Measurements from ENCODE around the gene NBEAL2. TPM values are rescaled to one million over a fixed set of nuclear protein-coding genes. Genes with fewer than 3 reads are reported as not detected.

The NBEAL2 gene, protein sequence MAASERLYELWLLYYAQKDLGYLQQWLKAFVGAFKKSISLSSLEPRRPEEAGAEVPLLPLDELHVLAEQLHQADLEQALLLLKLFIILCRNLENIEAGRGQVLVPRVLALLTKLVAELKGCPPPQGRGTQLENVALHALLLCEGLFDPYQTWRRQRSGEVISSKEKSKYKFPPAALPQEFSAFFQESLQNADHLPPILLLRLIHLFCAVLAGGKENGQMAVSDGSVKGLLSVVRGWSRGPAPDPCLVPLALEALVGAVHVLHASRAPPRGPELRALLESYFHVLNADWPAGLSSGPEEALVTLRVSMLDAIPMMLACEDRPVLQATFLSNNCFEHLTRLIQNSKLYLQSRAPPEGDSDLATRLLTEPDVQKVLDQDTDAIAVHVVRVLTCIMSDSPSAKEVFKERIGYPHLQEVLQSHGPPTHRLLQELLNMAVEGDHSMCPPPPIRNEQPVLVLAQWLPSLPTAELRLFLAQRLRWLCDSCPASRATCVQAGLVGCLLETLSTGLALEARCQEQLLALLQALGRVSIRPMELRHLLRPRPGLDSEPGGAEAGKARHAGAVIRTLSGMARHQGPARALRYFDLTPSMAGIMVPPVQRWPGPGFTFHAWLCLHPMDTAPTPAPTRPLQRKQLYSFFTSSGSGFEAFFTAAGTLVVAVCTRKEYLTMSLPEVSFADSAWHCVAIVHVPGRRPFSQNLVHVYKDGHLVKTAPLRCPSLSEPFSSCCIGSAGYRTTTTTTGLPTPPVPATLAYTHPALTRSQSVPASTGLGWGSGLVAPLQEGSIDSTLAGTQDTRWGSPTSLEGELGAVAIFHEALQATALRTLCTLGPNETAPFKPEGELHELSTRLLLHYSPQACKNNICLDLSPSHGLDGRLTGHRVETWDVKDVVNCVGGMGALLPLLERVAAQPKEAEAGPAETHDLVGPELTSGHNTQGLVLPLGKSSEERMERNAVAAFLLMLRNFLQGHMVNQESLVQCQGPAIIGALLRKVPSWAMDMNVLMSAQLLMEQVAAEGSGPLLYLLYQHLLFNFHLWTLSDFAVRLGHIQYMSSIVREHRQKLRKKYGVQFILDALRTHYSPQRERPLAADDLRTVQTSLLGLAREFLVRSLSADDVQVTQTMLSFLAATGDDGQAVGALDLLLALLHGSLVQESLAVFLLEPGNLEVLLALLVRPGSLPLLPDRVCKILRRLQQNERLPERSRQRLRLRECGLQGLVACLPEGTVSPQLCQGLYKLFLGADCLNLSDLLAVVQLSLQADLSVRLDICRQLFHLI (N-terminal part only)
- polyA plus RNA-seq (ENCODE audit: insufficient read depth in 1 of 5, insufficient read length in 5 of 5, low replicate concordance in 1 of 5), result 10 to 100 TPM; 45.8 to 97.3 (median 67.9) TPM
- long read RNA-seq, donor 1, partial matches to known transcripts, result 0 of 1 reads
- long read RNA-seq, donor 1, other reads (novel, unspliced or antisense), result 0 of 1 reads
- long read RNA-seq, donor 2, result 0 reads
- long read RNA-seq, donor 3, partial matches to known transcripts, result 5 of 5 reads
- long read RNA-seq, donor 3, other reads (novel, unspliced or antisense), result 0 of 5 reads
- long read RNA-seq, donor 4, result 0 reads
- long read RNA-seq, donor 5, partial matches to known transcripts, result 6 of 6 reads
- long read RNA-seq, donor 5, other reads (novel, unspliced or antisense), result 0 of 6 reads
- long read RNA-seq, donor 6, partial matches to known transcripts, result 5 of 5 reads
- long read RNA-seq, donor 6, other reads (novel, unspliced or antisense), result 0 of 5 reads
- long read RNA-seq, donor 7, partial matches to known transcripts, result 0 of 1 reads
- long read RNA-seq, donor 7, other reads (novel, unspliced or antisense), result 0 of 1 reads
- long read RNA-seq, donor 8, result 0 reads

DNA sequence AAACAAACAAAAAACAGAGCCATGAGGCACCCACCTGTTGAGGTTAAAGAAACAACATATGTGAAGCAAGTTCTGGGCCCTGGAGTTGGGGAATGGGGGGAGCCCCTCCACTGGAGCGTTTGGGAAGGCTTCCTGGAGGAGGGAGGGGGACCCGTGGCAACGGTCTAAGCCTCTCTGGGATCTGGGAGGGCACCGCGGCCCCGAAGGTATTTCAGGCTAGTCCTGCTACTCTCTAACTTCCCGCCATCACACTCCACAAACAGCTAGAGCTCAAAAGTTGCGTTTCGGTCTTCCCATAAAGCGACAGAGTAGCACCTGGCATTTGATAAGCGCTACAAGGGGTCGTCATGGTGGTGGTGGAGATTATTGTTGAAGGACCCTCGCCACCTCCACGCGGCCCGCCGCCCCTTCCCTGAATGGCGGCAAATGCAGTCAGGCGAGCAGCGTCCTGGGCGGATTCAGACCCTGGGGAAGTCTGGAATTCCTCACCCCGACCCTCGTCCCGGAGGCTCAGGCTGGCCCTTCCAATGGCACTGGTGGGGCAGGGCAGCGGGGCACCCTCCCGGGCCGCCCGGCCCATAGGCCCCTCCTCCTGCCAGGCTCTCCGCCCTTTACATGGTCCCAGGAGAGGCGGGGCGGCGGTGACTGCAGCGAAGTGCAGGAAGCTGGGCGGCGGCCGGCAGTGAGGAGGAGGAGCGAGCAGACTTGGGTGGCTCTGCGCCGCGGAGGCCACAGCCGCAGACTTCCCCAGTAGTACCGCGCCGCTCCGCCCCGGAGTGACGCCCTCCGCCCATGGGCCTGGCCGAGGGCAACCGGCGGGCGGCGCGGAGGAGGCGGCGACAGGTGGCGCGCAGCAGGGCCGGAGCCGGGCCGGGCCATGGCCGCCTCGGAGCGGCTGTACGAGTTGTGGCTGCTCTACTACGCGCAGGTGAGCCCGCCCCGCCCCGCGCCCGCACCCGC is at the start of gene NBEAL2:
NBEAL2 (plus strand) TSS at position 682 of the 960 bp plus-strand sequence; CDS start at position 878, 196 bp downstream.
- DNase-seq, result peak; percentile 84 to 87

DNA sequence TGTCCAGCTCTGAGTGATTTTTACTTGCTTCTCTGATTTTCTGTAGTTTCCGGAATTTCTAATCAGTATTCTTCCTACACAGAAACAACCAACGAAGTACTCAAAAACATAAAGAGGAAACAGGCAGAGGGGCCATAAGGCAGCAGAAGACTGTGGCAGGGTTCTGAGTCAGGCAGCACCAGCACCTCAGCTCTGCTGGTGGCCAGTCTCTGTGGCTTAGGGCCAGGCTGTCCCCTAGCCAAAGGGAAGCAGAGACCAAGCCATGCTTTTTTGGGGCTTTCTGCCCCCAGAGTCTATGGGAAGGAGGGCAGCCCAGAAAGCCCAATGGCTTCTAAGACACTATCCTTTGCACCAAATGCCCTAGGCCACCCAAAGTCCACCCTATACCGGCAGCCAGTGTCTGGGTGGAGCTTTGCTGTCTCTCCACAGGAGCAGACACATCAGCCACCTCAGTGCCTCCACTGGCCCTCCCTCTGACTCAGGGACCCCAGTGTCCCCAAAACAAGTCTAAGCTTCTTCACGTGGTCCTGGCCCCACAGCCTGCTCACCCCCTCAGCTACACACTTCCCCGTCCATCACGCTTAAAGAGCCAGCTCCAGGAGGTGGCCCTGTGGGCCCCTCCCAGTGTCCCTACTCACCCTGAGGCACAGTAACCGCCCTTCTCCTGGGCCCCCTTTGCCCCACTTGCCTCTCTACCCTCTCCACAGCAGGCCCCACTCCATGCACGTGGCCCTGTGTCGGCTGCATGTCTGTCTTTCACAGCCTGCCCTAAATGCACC is 49.1 kb upstream of the NBEAL2 start:
- no peak for DNase-seq

DNA sequence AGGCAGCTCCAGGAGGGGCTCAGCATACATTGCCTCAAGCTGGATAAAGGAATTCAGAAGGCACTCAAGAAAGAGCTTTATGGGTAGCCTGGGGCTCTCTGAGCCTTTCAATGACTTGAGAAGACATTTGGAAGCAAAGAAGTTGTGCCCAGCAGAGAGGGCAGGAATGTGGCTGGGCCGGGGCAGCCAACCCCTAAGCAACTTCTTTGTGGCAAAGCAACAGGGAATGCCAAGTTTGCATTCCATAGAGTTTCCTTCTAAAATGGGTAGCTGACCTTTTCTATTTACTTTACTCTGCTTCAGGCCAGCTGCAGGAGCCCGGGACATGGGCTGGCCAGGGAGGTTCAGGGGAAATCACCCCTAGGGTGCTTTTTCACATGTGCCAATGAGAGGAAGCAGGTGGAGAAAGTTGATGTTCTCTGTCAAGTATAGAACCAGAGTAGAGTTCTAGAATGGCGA is 48.5 kb upstream of the NBEAL2 start:
- peak in 1 of 2 donors; percentile 29 for DNase-seq

DNA sequence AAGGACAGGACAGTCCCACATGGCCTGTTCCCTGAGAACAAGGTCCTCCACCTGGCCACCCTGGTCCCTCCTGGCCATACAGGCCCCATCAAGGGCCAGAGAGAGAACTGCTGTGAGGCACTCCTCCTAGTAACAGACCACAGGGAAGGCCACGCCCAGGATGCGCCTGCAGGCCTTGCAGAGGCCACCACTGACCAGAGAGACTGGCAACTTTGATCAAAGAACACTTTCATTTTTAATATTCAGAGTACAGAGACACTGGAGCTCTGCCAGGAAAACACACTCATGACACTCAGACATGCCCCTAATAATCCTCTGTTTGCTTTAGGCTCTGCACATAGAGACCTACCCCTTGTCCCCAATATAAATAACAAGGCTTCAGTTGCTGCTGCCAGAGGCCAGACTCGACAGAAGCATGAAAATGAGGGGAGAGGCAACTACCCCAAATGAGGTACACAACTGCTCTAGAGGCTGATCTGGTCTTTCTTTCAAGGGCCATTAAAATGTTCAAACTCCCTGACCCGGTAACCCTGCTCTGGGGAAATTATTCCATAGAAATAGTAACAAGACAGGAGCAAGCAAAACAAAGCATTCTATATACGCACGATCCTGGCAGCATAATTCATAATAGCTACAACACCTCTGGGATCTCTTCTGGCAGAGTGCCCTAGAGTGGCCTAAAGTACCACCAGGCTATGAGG is 47.7 kb upstream of the NBEAL2 start:
- DNase-seq, result peak in 1 of 2 donors; percentile 35

DNA sequence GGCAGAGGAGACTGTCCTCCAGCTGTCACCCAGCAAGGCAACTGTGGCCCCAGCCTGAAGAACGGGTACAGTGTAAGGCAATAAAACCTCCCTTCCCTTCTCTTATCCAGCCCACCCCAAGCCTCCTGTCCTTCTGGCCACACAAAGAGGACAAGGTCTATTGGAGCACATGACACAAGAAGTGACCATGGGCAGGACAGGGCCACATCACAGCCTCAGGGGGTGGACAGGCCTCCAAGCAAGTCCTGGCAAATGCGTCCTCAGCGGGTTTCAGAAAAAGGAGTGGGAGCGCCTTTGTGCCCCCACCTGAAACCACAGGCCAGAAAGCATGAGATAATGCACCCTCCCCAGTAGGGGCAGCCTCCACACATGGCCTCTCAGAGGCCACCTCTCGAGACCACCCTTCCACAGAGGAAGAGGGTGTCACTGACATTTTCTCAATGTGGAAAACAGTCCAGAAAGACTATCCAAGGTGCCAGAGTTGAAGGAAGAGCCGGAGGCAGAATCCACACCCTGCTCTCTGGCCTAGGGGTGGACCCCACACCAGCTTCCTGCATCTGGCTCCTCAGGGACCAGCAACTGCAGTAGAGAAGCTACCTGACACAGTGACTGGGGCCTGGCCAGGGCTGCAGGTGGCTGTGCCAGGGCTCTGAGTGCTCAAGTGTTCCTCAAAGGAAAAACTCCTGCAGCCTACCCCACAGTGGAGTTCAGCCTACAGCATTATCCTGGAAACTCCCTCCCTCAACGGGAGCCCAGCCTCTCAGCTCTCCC is 46.8 kb upstream of the NBEAL2 start:
- no peak for DNase-seq

DNA sequence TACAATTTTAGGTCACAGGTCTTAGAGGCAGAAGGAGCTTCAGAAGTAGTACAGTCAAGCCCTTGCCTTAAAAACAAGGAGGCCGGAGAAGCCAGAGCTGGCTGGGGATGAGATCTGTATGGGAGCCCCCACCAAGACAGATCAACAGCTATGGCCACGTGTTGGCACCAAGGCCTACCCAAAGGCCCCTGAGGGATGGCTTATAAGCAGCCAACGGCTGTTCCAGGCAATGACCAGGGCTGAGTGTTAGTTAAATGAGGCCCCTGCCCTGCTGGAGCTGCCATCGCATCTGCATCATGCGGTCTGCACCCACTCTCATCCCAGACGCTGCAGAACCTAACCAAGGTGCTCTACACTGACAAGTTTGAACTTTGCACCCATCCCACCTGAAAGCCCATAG is 46.2 kb upstream of the NBEAL2 start:
- no peak for DNase-seq

DNA sequence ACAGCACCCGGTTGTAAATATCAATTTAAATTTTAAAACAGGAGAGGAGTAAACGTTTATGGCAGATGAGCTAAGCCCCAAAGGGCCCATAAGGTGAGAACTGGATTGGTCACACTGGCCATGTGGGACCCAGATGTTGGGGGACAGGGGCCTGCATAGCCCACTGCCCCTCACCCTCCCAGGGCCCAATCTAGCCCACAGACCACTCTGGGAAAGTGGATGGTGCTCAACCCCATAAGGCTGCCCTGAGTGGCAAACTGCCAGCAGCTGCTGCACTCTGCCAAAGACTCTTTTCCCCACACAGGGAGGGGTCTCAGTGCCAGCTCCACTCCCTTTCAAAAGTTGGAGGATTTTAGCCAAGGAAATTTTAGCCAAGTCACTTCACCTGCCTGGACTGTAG is 45.4 kb upstream of the NBEAL2 start:
- no peak for DNase-seq

DNA sequence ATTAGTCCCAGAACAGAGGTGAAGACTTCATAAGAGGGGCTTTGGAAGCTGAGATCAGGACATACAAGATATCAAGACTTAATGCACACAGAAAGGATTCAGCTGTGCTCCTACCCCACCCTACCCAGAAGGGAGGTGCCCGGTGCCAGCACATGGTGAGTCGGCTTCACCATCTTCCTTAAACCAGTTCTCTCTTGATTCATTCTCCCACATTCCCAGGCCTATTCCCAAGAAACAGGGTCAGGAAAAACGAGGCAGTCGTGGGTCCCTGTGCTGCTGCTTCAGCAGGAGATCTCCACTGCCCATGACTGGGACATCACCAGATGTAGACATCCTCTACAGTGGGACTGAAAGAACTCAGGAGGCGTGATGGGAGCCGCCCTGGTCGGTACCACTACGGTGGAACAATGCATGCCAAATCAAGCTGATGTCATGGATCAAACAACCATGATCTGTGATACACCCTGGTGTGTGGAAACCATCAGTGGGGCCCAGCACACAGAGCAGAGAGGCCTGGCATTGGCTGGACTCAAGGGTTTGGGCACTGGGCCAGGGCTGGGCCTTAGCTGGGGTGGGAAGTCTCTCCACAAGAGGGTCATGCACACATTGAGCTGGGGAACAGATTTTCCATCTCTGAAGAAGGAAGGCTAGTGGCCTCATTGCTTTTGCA is 44.8 kb upstream of the NBEAL2 start:
- DNase-seq, result peak in 1 of 2 donors; percentile 37

DNA sequence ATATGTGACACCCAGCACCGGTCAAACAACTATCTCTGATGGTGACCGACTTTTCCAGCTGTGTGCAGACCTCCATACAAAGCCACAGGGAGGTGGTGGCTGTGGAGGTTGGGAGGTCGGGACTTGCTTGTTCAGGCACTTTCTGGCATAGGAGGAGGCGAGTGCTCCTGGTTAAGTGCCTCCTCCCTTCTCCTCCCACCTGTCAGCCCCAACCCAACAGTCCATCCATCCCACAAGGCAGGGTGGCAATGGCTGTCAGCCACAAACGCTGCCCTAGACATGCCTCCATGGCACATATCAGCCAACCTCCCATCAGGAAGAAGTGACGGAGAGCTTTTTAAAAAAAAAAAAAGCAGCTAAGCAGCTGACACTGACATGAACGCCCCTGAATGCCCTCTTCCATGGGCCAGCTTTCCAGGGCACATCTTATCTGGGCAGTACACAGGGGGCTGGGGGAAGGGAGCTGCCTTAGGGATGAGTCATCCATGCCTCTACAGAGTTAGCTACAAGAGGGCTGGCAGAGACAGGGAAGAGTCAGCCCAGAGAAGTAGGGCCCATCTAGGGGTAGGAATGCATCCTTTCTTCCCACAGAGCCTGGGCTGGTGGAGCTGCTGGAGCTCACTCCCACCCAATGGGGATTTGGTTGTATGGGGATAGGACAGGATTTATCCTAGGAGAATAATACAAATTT is 44.2 kb upstream of the NBEAL2 start:
- peak in 1 of 2 donors; percentile 48 for DNase-seq

DNA sequence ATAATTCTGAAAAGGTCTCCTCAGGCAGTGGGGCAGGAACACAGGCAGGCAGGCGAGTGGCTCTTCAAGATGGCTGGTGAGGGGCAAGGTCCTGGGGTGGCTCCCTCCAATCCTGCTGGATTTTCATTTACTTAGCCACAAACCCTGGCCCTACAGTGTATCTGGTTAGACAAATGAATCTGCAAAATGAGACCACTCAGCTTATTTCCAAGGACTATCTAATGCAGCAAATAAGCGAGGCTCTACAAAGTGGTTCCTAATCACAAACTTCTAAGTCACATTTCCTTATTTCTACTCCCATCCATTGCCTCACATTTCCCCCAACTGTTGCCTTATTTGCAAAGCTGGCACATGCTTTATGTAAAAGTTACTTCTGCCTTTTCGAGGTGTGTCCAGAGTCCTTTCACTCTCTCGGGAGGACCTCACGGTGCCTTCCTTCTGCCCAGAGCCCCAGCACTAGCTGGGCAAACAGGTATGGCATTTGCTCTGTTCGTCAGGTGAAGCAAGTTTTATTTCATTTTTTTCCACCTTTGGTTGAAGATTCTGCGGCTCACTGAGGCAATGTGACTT is 43.4 kb upstream of the NBEAL2 start:
- DNase-seq, result no peak

DNA sequence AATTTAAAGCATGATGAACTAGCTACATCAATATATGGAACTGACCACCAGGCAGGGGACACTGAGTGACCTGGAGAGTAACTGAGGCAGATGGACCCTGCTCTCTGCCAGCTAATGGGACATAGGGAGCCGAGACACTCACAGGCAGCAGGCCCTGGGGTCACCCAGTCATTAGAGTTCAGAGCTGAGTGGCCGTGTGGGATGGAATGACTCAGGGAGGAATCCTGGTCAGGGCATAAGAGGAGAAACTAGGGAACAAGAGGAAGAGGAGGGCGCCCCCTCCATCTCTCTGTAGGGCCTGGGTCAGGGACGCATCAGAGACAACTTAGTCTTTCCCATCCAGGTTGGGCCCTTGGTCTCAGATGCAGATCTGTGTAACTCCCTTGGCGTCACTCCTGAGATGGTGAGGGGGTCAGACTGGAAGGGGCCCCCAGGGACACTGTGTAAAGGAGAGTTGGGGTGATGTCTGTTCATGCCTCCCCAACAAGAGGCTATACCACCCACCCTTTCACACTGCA is 42.7 kb upstream of the NBEAL2 start:
- DNase-seq, result no peak

DNA sequence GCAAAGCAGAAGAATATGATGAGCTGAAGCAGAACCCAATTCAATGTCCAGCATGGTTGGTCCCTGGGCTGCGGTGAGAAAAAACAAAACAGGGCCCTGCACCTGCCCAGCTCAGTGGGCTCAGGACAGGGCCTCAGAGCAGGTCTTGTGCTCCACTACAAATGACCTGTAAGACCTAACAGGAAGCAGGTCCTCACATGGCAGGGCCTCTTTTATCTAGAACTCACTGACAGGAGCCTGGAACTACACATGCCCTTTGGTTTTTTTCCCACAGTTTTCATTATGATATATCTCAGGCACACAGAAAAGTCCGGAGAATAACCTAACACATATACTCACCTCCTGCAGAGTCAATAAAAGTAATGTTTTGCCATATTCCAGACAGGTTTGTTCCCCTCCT is 41.3 kb upstream of the NBEAL2 start:
- no peak for DNase-seq

DNA sequence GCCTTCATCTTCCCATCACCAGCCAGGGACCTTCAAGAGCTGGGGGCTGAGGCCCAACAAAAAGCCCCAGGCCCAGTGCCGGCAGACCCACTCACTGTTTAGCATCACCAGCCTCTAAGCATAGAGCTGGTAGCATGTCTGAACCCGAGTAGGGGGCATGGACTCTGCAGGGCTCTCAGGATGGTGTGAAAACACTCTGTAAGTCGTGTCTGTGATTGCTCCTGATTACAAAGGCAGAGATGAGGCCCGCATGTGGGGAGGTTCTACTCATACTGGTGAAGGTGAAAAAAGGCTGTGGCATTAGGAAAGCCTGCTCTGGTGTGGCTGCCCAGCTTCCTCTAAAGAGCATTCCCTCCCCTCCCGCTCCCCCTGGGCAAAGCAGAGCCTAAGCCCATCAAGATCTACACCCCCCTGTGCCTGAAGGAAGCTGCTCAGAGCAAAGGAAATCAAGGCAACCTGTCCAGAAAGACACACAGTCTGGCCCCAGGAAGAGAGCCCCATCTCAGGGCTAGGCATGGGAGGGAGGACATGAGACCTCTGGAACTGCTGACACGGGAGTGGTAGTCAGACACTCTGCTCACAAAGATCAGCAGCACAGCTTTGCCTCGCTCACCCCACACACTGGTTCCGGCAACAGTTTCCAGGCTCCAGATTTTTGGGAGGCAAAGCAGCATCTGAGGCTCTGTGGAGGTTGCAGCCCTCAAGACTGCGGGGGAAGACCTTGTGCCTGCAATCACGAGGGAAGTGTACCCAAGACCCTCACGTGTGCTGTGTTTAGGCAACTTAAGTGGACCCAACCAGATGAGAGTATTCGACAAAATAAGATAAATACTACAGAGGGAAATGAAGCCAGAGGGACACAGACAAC is 39.7 kb upstream of the NBEAL2 start:
- DNase-seq, result no peak

DNA sequence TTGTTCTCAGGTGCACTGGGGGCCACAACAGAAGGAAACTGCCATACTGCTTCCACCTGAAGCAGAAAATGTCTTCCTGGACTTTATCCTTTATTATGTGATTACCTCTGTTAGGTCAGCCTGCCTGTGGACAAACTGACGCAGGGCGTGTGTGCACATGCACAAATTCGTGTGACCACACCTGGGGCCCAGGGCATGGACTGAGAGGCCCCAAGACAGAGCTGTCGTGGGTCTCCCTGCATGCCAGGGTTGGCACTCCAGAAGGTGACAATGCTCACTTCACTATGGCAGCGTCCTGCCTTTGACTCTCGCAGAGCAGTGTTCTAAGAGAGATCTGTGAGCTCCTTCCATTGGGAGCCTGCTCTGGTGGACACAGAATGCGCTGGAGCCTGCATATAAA is 37.4 kb upstream of the NBEAL2 start:
- DNase-seq, result no peak

All from right lung (tissue), 10 donors.